KOPT-K1 (cell line): ENCODE data around the gene RHOF.
A peak's percentile ranks its signal among the peaks of the same experiment; 100 is the strongest.

Experiments used
- H3K27ac ChIP-seq: fragments of 200-600 bp; sonication (generic); 2 replicates; pipeline ENCODE4 v1.5.1; 2016; ENCODE audit warnings: antibody characterized with exemption, mild to moderate bottlenecking, low read depth, low read length; ENCODE audit not compliant: poor library complexity, severe bottlenecking
- H3K36me3 ChIP-seq: fragments of 200-600 bp; sonication (generic); 2 replicates; pipeline ENCODE4 v1.5.1; 2017; ENCODE audit warnings: antibody characterized with exemption, mild to moderate bottlenecking, low read length, moderate library complexity; ENCODE audit not compliant: insufficient read depth
- H3K9me3 ChIP-seq: fragments of 200-600 bp; sonication (generic); 2 replicates; pipeline ENCODE4 v1.5.1; 2017; ENCODE audit warnings: antibody characterized with exemption, low read length, mild to moderate bottlenecking; ENCODE audit not compliant: insufficient read depth, poor library complexity, severe bottlenecking

Gene RHOF

GRCh38 chr12:121793440-121793837 lies at the start of gene RHOF:
Gene RHOF (minus strand): TSS chr12:121793688. CDS start chr12:121793633, 55 bp downstream.
- Histone ChIP-seq H3K9me3 (no peaks in the 10 kb centered on the region), H3K36me3 (peaks cover 36% of the 10 kb centered on the region), H3K27ac (peak within 1 kb of the TSS; percentile 95)

- H3K9me3 ChIP-seq = no peaks in the 10 kb centered on the region
- H3K36me3 ChIP-seq = no peaks in the 10 kb centered on the region
- peak overlapping the region; percentile 57 for H3K27ac ChIP-seq
These were observed 46.7 kb upstream of the RHOF start for GRCh38 chr12:121839993-121840761.

GRCh38 chr12:121839106-121839992 lies 45.9 kb upstream of the RHOF start:
- Histone ChIP-seq H3K36me3 (no peaks in the 10 kb centered on the region), H3K9me3 (no peaks in the 10 kb centered on the region), H3K27ac (peak overlapping the region; percentile 57)

GRCh38 chr12:121838126-121838525 lies 44.6 kb upstream of the RHOF start:
- no peak overlapping the region for H3K27ac ChIP-seq
- H3K36me3 ChIP-seq = no peaks in the 10 kb centered on the region
- no peaks in the 10 kb centered on the region for H3K9me3 ChIP-seq

- H3K9me3 ChIP-seq = no peaks in the 10 kb centered on the region
- no peaks in the 10 kb centered on the region for H3K36me3 ChIP-seq
- H3K27ac ChIP-seq = no peak overlapping the region
These were observed 44.2 kb upstream of the RHOF start for GRCh38 chr12:121837680-121838079.

GRCh38 chr12:121831571-121832245 lies 38.2 kb upstream of the RHOF start:
- Histone ChIP-seq H3K9me3 (no peaks in the 10 kb centered on the region), H3K27ac (peak overlapping the region; percentile 11), H3K36me3 (peaks cover 58% of the 10 kb centered on the region)

GRCh38 chr12:121830588-121831265 lies 37.2 kb upstream of the RHOF start:
- H3K27ac ChIP-seq = peak overlapping the region; percentile 3
- peaks cover 68% of the 10 kb centered on the region for H3K36me3 ChIP-seq
- H3K9me3 ChIP-seq = no peaks in the 10 kb centered on the region

- no peak overlapping the region for H3K27ac ChIP-seq
- H3K36me3 ChIP-seq = peaks cover 74% of the 10 kb centered on the region
- no peaks in the 10 kb centered on the region for H3K9me3 ChIP-seq
These were observed 36.6 kb upstream of the RHOF start for GRCh38 chr12:121830134-121830533.

- H3K9me3 ChIP-seq = no peaks in the 10 kb centered on the region
- peaks cover 82% of the 10 kb centered on the region for H3K36me3 ChIP-seq
- no peak overlapping the region for H3K27ac ChIP-seq
These were observed 35.9 kb upstream of the RHOF start for GRCh38 chr12:121829250-121829918.

GRCh38 chr12:121828826-121829225 lies 35.3 kb upstream of the RHOF start:
- Histone ChIP-seq H3K36me3 (peaks cover 87% of the 10 kb centered on the region), H3K9me3 (no peaks in the 10 kb centered on the region), H3K27ac (no peak overlapping the region)

GRCh38 chr12:121828306-121828705 lies 34.8 kb upstream of the RHOF start:
- peaks cover 92% of the 10 kb centered on the region for H3K36me3 ChIP-seq
- no peak overlapping the region for H3K27ac ChIP-seq
- no peaks in the 10 kb centered on the region for H3K9me3 ChIP-seq

- H3K36me3 ChIP-seq = peaks cover 99% of the 10 kb centered on the region
- H3K27ac ChIP-seq = no peak overlapping the region
- no peaks in the 10 kb centered on the region for H3K9me3 ChIP-seq
These were observed 34.0 kb upstream of the RHOF start for GRCh38 chr12:121827351-121828099.

- Histone ChIP-seq H3K36me3 (peaks cover 99% of the 10 kb centered on the region), H3K27ac (no peak overlapping the region), H3K9me3 (no peaks in the 10 kb centered on the region)
These were observed 33.0 kb upstream of the RHOF start for GRCh38 chr12:121826318-121827150.
